HepG2 (cell line): ENCODE results near the gene RARG. TPM values are rescaled to one million over a fixed set of nuclear protein-coding genes. Genes with fewer than 3 reads are reported as not detected.

Experiments used
- CC2D1A ChIP-seq: sonication (generic); formaldehyde crosslinking; IDR thresholded peaks from 2 replicates; pipeline ENCODE4 v1.8.1; 2023; ENCODE audit warnings: mild to moderate bottlenecking, missing genetic modification reagents
- CENPX ChIP-seq: sonication (generic); formaldehyde crosslinking; IDR thresholded peaks from 2 replicates; pipeline ENCODE4 v1.9.0; 2021; ENCODE audit warnings: mild to moderate bottlenecking, missing genetic modification reagents, moderate library complexity
- FOXK2 ChIP-seq: fragments of 450-650 bp; IDR thresholded peaks from 2 replicates; pipeline ENCODE4 v1.6.1; 2016
- HOXD1 ChIP-seq: sonication (generic); formaldehyde crosslinking; IDR thresholded peaks from 2 replicates; pipeline ENCODE4 v1.5.0; 2020; ENCODE audit warnings: missing genetic modification reagents
- PTBP1 ChIP-seq: fragments of 200-400 bp; formaldehyde crosslinking; IDR thresholded peaks from 2 replicates; pipeline ENCODE4 v1.6.1; 2018; ENCODE audit warnings: low read length, low read depth; ENCODE audit not compliant: poor library complexity, severe bottlenecking
- STAT5B ChIP-seq: sonication (generic); formaldehyde crosslinking; IDR thresholded peaks from 2 replicates; pipeline ENCODE4 v1.4.0; 2020; ENCODE audit warnings: missing genetic modification reagents
- YEATS4 ChIP-seq: sonication (generic); formaldehyde crosslinking; IDR thresholded peaks from 2 replicates; pipeline ENCODE4 v1.4.0; 2020; ENCODE audit warnings: missing genetic modification reagents, borderline replicate concordance
- ZNF407 ChIP-seq: sonication (generic); formaldehyde crosslinking; IDR thresholded peaks from one replicate; pipeline ENCODE4 v1.5.1; 2020; ENCODE audit warnings: mild to moderate bottlenecking, missing genetic modification reagents; ENCODE audit errors: not compliant biosample characterization
- ZNF616 ChIP-seq: sonication (generic); formaldehyde crosslinking; IDR thresholded peaks from 2 replicates; pipeline ENCODE4 v1.5.0; 2020; ENCODE audit warnings: low read depth, mild to moderate bottlenecking, missing genetic modification reagents
- polyA plus RNA-seq, 8 experiments: library from polyadenylated mRNA; depleted of rRNA in 3 of 8; stranded (reverse) in 7 of 8; unstranded in 1 of 8; fragments of >200 nt; fragmentation: Illumina TruSeq in 4 of 8; extraction: Trizol in 4 of 8; gene quantifications; 2 replicates each; pipeline versions ENCODE4 v1.2.1 to v1.2.3, GENCODE V29; 2011 to 2016; ENCODE audit warnings: low read depth in 4 of 8, missing spikeins in 1 of 8, mixed read lengths in 1 of 8; ENCODE audit not compliant: insufficient read depth in 1 of 8
- total RNA-seq, 5 experiments: library from RNA; depleted of rRNA; stranded (reverse); fragments of >200 nt; fragmentation: Illumina TruSeq; extraction: Trizol; gene quantifications; 2 replicates each; pipeline ENCODE4 v1.2.3, GENCODE V29; 2016; ENCODE audit warnings: low read depth in 1 of 5
- TF ChIP-seq, protein P1 (sequence below): sonication (generic); formaldehyde crosslinking; IDR thresholded peaks from 2 replicates; pipeline ENCODE4 v1.8.0; 2022; ENCODE audit warnings: mild to moderate bottlenecking, missing genetic modification reagents; ENCODE audit not compliant: insufficient replicate concordance
- TF ChIP-seq, protein P2 (sequence below): sonication (generic); formaldehyde crosslinking; conservative IDR thresholded peaks from 2 replicates; pipeline ENCODE4 v1.8.0; 2022; ENCODE audit warnings: mild to moderate bottlenecking, moderate library complexity, missing genetic modification reagents
- TF ChIP-seq, protein P3 (sequence below), 2 experiments: sonication (generic) in 1 of 2; formaldehyde crosslinking in 1 of 2; IDR thresholded peaks; 2 replicates each; pipeline versions ENCODE4 v1.4.0 to v1.6.1; 2016 to 2020; ENCODE audit warnings: borderline replicate concordance in 1 of 2, low read depth in 1 of 2, mild to moderate bottlenecking in 1 of 2, missing genetic modification reagents in 1 of 2

Gene RARG
- total and polyA plus RNA-seq, 2 of the 13 experiments (the other 11 are each of a cell fraction or from before 2014, with no cell fraction given), result 0.77 to 1.5 TPM

GRCh38 chr12:53174881-53175491 lies 57.0 kb downstream of the RARG start (continued):
- no peak for TF ChIP-seq YEATS4
- TF ChIP-seq CC2D1A (CRISPR knock-in tag), result no peak
- no peak for TF ChIP-seq ZNF616 (CRISPR knock-in tag)
- TF ChIP-seq HOXD1 (CRISPR knock-in tag), result no peak
- TF ChIP-seq, protein P1, sequence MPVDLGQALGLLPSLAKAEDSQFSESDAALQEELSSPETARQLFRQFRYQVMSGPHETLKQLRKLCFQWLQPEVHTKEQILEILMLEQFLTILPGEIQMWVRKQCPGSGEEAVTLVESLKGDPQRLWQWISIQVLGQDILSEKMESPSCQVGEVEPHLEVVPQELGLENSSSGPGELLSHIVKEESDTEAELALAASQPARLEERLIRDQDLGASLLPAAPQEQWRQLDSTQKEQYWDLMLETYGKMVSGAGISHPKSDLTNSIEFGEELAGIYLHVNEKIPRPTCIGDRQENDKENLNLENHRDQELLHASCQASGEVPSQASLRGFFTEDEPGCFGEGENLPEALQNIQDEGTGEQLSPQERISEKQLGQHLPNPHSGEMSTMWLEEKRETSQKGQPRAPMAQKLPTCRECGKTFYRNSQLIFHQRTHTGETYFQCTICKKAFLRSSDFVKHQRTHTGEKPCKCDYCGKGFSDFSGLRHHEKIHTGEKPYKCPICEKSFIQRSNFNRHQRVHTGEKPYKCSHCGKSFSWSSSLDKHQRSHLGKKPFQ (CRISPR knock-in tag), result no peak
- TF ChIP-seq, protein P2, sequence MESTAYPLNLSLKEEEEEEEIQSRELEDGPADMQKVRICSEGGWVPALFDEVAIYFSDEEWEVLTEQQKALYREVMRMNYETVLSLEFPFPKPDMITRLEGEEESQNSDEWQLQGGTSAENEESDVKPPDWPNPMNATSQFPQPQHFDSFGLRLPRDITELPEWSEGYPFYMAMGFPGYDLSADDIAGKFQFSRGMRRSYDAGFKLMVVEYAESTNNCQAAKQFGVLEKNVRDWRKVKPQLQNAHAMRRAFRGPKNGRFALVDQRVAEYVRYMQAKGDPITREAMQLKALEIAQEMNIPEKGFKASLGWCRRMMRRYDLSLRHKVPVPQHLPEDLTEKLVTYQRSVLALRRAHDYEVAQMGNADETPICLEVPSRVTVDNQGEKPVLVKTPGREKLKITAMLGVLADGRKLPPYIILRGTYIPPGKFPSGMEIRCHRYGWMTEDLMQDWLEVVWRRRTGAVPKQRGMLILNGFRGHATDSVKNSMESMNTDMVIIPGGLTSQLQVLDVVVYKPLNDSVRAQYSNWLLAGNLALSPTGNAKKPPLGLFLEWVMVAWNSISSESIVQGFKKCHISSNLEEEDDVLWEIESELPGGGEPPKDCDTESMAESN, result no peak
- TF ChIP-seq STAT5B (CRISPR knock-in tag), result no peak
- no peak for TF ChIP-seq CENPX
- TF ChIP-seq FOXK2, result no peak
- TF ChIP-seq, protein P3, sequence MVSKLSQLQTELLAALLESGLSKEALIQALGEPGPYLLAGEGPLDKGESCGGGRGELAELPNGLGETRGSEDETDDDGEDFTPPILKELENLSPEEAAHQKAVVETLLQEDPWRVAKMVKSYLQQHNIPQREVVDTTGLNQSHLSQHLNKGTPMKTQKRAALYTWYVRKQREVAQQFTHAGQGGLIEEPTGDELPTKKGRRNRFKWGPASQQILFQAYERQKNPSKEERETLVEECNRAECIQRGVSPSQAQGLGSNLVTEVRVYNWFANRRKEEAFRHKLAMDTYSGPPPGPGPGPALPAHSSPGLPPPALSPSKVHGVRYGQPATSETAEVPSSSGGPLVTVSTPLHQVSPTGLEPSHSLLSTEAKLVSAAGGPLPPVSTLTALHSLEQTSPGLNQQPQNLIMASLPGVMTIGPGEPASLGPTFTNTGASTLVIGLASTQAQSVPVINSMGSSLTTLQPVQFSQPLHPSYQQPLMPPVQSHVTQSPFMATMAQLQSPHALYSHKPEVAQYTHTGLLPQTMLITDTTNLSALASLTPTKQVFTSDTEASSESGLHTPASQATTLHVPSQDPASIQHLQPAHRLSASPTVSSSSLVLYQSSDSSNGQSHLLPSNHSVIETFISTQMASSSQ (IDR thresholded peaks at IDR 0.05; ENCODE audit: low read depth), result no peak
- TF ChIP-seq, protein P3 (CRISPR knock-in tag; IDR thresholded peaks at IDR 0.05; ENCODE audit: borderline replicate concordance), result peak; percentile 61; the same call in 1 of the 2 replicates
- TF ChIP-seq ZNF407, result no peak
- TF ChIP-seq PTBP1, result no peak
